NCI-H1694 (cell line): Measurements from ENCODE around the gene PANX3.
"Not testable (repeated sequence)": the region's sequence is repeated elsewhere in the genome, so short reads cannot be mapped to it uniquely, and the experiment has no call there.

Experiments used
- DNase-seq: peaks from one replicate; lab custom pipeline; 2025; lab: John Stamatoyannopoulos, UW

The PANX3 gene, protein sequence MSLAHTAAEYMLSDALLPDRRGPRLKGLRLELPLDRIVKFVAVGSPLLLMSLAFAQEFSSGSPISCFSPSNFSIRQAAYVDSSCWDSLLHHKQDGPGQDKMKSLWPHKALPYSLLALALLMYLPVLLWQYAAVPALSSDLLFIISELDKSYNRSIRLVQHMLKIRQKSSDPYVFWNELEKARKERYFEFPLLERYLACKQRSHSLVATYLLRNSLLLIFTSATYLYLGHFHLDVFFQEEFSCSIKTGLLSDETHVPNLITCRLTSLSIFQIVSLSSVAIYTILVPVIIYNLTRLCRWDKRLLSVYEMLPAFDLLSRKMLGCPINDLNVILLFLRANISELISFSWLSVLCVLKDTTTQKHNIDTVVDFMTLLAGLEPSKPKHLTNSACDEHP

DNA sequence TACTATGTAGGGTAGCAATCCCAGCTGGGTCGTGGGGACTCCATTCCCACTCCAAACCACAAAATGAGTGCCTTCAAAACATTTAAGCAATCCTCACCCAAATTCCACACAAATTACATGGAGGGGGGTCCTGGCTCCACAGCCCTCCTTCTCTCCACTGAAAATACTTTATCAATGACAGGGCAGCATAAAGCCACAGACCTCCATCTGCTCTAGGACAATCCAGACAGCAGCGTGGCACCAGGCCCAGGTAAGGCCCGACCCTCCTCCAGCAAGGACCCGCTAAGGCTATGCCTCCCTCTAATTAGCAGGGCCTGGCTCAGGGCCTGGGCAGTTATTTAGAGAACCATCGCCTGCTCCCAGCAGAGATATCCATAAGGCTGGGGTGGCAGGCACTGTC, at the start of gene PANX3:
Gene PANX3, plus strand, starts transcription at position 365 of the 400 bp plus-strand sequence. CDS start 129 bp downstream, outside the sequence.
- DNase-seq, result no peak

DNA sequence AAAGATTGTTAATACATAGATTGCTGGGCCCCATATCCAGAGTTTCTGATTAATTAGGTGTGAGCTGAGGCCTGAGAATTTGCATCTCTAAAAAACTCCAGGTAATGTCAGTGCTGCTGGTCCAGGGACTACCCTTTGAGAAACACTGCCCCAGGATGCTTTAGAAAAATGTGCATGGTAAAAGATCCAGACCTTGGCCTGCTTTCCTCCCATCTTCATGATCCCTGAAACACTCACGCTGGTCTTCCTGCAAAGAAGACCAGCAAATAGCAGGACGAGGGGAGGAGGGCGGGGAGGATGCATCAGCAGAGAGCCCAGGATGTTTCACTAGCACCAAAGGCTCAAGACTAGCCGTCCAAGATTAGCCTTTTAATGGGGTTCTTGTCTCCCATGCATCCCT, 41.5 kb upstream of the PANX3 start, which contains the start of gene OR8A1:
Gene OR8A1, plus strand, starts transcription at position 301 of the 400 bp plus-strand sequence. CDS start 123 bp downstream, outside the sequence.
- DNase-seq, result no peak

DNA sequence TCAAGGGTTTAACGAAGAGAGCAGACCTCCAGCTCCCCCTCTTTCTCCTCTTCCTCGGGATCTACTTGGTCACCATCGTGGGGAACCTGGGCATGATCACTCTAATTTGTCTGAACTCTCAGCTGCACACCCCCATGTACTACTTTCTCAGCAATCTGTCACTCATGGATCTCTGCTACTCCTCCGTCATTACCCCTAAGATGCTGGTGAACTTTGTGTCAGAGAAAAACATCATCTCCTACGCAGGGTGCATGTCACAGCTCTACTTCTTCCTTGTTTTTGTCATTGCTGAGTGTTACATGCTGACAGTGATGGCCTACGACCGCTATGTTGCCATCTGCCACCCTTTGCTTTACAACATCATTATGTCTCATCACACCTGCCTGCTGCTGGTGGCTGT, 41.1 kb upstream of the PANX3 start:
- DNase-seq, result no peak

DNA sequence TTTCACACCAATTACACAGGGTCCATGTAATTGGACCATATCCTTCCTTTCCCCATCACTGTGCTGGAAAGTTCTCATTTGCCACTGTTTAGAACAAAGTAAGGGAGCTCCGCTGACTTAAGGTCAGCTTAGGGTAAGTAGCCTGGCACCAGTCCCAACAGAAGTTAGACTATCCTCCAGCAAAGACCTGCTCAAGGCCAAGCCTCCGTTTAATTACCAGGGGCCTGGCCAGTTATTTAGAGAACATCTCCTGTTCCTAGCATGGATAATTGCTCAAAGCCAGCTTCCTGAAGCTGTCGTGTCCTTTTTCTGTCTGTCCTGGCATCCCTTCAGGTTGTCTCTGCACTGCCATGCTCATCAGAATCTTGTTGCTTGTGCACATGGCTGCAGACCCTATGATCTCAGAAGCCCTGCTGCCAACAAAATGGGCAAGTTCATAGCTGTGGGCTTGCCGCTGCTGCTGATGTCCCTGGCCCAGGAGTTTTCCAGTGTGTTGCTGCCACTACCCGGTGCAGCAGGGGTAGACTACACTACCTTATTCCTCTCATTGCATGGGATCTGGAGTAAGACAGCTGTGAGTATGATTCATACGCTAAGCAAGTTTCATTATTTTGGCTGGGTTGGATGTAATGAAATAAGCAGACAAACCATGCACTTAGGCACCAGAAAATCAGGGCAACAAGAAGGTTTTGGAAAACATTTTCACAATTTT, 33.4 kb upstream of the PANX3 start:
- no peak for DNase-seq

DNA sequence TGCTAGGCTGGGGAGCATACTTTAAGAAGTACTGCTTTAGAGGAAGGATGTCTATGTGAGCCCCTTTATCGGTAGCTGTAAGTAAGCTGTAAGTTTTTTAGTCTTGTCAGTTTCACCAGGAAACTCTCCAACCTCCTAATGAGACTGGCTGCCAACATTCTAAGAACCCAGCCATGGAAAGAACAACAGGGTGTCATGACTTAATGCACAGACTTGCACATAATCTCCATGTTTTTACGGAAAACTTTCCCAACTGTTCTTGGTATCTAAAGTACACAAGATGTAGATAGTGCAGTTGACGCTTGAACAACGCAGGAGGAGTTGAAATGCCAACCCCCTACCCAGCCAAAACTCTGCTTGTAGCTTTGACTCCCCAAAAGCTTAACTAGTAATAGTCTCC, 32.5 kb upstream of the PANX3 start:
- DNase-seq, result no peak

DNA sequence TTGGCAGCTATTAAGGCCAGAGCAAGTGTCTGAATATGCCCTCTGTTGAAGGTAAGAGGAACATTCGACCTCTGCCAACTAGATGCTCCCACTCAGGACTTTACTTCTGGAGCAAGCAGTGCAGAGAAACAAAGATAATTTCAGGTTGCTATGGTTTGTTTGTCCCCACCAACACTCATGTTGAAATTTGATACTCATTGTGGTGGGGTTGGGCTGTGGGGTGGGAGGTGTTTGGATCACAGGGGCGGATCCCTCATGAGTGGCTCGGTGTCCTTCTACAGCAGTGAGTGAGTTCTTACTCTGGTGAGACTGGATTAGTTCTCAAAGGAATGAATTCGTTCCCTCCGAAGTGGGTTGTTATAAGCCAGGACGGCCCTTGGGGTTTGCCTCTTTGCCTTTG, 29.4 kb upstream of the PANX3 start:
- DNase-seq, result no peak

DNA sequence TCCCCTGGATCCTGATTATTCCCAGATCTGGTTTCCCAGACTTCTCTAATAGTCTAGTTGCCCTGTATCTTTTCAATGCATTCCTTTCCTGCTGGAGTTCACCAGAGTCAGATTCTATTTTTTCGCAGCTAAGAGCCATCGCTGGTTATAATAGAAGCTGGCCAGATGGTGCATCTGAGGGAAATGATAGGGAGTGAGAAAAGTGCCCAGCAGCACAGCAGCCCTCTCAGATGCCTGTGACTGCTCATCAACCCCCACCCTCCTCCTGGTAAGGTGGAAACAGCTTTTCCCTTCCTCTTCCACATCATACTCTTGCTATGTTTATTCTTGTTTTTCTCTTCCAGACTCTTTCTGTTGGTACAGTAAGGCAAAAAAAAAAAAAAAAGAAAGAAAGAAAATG, 28.7 kb upstream of the PANX3 start:
- peak; percentile 4 for DNase-seq

DNA sequence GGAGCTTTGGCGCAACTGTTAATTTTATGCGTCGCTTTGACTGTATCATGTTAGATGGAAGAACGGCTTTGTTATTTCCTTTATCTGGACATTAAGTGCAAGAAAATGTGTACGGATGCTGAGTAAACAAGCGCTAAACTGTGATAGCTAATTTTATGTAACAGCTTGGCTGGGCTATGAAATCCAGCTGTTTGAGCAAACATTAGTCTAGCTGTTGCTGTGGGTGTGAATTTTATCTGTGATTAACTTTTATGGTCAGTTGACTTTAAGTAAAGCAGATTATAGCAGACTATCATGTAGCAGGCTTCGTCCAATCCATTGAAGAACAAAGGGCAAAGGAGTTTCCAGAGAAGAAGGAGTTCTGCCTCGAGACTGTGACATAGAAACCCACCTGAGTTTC, 27.4 kb upstream of the PANX3 start:
- DNase-seq, result no peak

DNA sequence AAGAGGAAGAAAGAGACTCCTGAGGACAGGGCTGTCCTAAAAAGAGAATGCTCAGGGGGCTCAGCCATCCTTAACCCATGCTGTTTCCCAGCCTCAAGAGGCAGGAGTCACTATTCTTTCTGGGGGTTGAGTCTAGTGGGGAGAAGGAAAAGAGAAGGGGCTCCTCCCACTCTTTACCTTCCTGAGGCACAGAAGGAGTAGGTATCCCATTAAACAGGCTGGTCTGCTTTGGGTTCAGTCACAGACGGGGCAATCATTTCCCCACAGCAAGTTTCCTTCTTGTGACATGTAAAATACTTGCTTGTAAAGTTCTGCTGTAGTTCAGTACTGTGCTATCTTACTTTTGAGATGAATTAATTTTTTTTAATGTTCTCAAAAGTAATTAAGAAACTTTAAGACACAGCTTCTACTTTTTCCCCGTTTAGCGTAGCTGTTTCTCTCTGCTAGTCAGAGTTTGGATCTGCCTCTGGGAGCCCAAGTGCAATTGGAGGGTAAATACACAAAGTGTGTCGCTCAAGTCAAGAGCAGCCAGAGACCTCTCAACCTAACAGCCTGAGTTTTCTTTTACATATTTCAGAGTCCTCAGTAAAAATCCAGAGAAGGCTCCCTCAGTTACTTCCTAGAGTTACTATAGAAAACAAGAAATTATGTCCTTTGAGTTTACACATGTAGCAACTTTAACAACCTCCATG, 26.4 kb upstream of the PANX3 start:
- DNase-seq, result no peak

DNA sequence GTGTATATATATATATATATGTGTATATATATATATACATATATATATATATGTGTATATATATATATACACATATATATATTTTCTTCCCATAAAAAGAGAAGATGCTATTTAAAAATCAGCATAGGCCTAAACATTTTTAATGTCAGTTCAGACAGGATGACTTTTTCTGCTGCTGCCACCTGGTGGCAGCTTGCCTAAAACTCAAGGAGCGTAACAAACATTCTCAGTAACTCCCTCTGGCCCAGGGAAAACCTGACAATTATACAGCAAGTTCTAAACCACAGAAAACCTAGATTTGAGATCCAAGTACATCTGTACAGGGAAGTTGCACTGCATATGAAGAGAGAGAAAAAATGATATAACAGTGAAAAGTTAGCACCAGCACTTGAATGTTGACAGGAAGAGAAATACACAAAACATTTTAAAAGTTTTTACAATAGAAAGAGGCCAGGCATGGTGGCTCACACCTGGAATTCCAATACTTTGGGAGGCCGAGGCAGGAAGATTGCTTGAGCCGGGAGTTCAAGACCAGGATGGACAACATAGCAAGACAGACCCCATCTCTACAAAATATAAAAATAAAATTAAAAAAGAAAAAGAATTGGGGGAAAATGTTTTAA, 24.9 kb upstream of the PANX3 start:
- DNase-seq, result peak; percentile 6

DNA sequence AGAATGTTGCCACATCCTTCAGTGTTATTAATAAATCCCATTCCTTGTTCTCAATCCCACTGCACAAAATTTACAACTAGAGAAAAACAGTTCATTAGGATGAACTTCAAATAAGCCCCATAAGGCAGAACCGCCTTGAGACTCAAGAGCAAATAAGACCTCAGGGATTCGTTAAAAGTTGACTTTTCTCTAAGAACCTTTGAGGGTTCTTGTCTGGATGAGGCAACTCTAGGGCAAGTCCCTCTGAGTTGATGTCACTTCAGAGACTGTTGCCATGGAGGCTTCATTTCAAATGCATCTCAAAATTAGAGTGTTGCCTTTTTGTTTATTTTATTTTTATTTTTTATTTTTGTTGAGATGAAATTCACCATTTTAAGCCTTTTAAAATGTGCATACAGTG, 19.8 kb upstream of the PANX3 start:
- DNase-seq, result no peak

DNA sequence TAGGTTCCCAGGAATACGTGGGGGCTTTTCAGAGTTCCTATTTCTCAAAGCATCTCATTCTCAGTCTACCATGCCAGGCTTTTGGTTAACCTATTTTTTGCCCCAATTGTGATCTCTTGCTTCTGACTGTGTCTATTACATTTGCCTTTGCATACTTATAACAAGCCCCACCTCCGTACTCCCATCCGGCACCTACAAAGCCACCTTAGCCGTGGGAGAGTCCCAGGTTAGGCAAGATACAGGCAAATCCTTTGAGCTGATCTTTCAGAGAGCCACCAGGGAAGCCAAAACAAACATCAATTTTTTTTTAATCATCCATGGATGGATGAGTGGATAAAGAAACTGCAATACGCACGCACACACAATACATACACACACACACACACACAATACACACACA, 18.6 kb upstream of the PANX3 start:
- DNase-seq, result no peak

DNA sequence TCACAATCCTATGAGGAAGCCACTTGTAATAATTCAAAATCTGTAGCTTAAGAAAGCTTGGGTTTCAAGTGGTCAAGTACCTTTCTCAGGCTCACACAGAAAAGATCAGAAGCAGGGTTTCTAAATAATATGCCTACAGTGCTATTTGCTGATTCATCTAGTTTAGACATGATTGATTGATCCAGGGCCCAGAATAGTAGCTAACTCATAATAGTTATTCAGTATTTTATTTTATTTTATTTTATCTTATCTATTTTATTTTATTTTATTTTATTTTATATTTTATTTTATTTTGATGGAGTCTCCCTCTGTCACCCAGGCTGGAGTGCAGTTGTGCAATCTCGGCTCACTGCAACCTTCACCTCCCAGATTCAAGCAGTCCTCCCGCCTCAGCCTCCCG, 15.9 kb upstream of the PANX3 start:
- DNase-seq, result no peak

DNA sequence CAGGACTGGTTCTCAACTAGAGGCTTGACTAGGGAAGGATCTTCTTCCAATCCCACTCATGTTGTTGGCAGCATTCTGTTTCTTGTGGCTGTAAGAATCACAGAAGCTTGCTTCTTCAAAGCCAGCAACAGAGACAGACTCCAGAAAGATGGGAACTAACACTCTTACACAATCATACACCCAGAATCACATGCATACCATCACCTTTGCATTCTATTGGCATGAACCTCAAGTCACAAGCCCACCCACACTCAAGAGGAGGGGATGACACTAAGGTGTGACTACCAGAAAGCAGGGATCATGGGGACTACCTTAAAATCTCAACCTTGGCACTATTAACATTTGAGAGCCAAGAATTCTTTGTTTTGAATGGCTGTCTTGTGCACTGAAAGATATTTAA, 13.6 kb upstream of the PANX3 start:
- no peak for DNase-seq

DNA sequence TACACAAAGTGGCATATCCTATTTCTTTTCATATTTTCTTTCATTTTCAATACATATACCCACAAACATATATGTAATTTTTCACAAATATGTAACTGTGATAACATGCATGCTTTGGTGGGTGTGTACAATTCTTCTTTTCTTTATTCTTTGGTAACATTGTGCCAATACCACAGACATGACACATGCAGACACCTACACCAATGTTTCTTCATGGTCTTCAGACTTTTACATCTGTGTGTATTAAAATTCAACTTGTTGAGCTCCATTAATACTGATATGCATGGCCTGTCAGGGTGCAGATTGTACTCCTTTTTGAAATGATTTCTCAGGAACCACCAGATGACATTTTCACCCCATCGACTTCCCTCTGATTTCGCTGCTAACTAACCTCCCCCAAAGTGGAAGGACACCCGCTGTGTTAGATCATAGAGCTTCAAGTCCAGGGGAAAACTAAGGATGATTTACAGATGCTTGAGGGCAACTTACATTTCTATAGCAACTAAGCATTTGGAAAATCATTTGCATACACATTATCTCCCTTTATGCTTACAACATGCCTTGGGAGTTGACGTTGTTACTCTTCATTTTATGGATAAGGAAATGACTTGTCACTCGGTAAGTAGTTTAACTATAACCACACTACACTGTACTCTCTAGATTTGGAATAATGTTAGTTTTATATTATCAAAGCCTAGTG, 10.5 kb upstream of the PANX3 start:
- no peak for DNase-seq

DNA sequence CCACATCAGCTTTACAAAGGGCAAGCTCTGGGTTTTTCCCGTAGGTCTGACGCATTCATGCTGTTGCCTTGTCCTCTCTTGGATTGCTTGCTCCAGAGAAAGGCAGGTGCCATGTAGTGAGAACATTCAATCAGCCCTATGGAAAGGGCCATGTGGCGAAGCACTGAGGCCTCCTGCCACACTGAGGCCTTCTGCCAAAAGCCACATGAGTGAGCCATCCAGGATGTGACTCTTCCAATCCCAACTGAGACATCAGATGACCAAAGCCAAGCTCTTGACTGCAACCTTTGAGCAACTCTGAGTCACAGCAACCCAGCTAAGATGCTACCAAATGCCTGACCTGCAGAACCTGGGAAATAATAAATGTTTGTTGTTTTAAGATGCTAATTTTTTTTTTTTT, 9.0 kb upstream of the PANX3 start:
- no peak for DNase-seq

DNA sequence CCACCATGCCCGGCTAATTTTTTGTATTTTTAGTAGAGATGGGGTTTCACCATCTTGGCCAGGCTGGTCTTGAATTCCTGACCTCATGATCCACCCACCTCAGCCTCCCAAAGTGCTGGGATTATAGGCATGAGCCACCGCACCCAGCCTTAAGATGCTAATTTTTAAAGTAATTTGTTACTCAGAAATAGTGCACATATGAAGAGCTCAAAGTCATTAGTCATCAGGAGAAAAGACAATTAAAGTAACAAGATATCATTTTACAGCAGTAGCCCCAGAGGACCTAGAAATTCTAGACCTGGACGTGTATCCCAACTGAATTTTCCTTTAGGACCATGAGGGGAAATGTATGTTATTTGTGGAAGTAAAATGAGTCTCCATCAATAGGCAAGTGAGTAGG, 8.5 kb upstream of the PANX3 start:
- not testable (repeated sequence) for DNase-seq

DNA sequence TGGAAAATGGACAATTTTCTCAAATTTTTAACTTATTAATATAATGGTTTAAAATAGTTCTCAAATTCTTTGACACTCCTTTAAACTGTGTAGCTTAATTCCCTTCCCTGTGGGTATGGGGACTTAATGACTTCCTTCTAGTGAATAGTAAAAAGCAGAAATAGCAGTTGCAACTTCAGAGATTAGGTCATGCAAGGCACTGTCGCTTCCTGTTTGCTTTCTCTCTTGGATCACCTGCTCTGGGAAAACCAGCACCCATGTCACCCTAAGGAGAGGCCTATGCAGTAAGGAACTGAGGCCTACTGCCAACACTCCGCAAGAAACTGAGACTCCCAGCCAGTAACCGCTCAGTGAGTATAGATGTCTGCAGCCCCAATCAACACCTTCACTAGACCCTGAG, 5.5 kb upstream of the PANX3 start:
- no peak for DNase-seq

DNA sequence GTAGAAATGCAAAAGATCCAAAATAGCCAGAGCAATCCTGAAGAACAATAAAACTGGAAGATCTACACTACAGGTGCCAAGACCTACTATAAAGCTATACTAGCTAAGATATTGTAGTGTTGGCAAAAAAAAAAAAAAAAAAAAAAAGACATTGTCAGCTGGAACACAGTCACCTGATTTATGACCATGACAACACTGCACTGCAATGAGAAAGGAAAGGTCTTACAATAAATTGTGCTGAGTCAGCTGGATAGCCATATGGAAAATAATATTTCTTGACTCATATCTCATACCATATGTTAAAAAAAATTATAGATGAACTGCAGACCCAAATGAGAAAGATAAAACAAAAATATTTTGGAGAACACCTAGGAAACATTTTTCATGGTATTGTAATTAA, 3.1 kb upstream of the PANX3 start:
- DNase-seq, result no peak

DNA sequence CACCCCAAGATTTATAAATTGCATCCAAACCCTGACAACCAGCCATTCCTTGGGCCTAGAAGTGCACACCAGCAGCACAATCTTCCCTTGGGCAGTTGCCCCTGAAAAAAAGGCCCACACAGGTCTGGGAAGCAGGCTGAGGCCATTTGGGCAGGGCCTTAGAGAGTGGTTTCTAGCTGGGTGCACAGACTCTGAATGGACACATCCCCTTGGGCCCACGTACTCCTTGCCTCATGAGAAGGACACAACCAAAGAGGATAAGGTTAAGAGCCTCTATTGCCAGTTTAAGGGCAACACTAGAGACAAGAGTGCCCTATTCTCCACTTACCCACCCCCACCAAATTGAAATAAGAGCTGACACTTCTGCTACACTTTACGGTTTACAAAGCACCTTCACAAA, 933 bp upstream of the PANX3 start:
- DNase-seq, result no peak

DNA sequence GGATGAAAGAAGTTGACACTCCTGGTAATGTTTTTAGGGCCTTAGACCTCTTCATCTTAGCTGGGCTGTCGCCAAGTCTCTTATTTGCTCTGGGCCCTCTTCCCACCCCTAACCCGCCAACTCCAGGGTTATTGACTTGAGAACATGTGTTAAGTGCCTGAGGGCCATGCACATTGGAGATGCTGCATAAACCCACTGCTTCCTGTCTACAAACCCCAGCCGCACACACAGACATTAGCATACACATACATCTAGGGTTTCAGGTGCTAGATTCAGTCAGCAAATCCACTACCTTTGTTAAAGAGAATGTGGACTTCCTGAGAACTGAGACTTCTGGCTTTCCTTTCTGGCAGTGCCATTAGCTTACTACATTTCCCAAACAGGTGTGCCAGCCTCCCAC, 817 bp downstream of the PANX3 start:
- DNase-seq, result no peak
